Fibroblast of villous mesenchyme (primary cell): ENCODE data around the gene PDE4D. TPM values are rescaled to one million over a fixed set of nuclear protein-coding genes. Genes with fewer than 3 reads are reported as not detected.

ENCODE experiments used
- DNase-seq: peaks from one replicate; pipeline ENCODE4 v3.0.0-alpha.2; 2010; ENCODE audit warnings: low read depth
- H3K4me3 ChIP-seq: 2 replicates; pipeline ENCODE4 v1.5.1; 2011; ENCODE audit warnings: low read depth, mild to moderate bottlenecking, low read length
- CTCF ChIP-seq: IDR thresholded peaks from 2 replicates; pipeline ENCODE4 v1.5.1; 2012; ENCODE audit warnings: low read depth, mild to moderate bottlenecking, low read length; ENCODE audit not compliant: insufficient read depth
- total RNA-seq: library from RNA; depleted of rRNA; stranded (reverse); fragments of >200 nt; gene quantifications from 2 replicates; pipeline ENCODE4 v1.2.3, GENCODE V29; 2012

PDE4D gene
- total RNA-seq, 1 donor, result 6.0 TPM

GRCh38 chr5:59249160-59249559, 644.4 kb downstream of the PDE4D start:
- TF ChIP-seq CTCF, result no peak
- DNase-seq, result no peak

GRCh38 chr5:59246882-59247281, 646.6 kb downstream of the PDE4D start:
- no peak for DNase-seq
- no peak overlapping the region for H3K4me3 ChIP-seq
- no peak for TF ChIP-seq CTCF

More at GRCh38 chr5:59249160-59249559, 644.4 kb downstream of the PDE4D start:
- H3K4me3 ChIP-seq, result no peak overlapping the region

DNA sequence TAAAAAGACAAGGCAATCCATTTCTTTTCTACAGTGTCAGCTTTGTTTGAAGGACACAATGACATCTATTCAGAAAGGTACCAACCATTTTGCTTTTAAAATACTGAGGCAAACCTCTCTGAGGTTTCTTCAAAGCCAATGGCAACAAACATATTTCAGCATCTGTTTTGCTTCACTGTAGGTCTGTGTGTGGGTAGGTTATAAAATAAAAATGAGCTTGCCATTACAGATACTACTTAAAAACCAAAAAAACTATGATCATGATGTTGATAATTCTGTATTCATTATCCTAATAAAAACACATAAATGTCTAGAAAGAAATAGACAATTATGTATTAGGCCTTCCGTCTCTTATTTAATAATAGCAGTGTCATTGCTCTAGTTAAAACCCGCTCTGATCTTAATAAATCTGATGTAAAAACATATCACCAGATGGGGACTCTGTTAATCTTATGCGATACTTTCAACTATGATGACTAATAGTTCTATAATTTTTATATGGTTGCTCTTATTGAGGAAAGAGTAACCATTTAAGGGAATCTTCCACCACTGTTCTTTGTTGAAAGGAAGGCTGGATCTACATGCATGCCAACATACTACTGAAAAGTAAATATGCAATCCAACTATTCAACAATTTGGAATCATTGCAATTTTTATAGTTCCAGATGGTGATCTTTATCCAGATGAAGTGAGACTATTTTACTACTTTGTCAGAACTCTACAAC, 647.2 kb downstream of the PDE4D start:
- H3K4me3 ChIP-seq, result no peak overlapping the region
- DNase-seq, result peak; percentile 78
- TF ChIP-seq CTCF, result no peak

- peak; percentile 52 for DNase-seq
- no peak for TF ChIP-seq CTCF
- H3K4me3 ChIP-seq, result no peak overlapping the region
Observed at GRCh38 chr5:59245198-59245597, 648.3 kb downstream of the PDE4D start.

GRCh38 chr5:59241552-59241951, 652.0 kb downstream of the PDE4D start:
- H3K4me3 ChIP-seq, result no peak overlapping the region
- no peak for DNase-seq
- no peak for TF ChIP-seq CTCF

DNA sequence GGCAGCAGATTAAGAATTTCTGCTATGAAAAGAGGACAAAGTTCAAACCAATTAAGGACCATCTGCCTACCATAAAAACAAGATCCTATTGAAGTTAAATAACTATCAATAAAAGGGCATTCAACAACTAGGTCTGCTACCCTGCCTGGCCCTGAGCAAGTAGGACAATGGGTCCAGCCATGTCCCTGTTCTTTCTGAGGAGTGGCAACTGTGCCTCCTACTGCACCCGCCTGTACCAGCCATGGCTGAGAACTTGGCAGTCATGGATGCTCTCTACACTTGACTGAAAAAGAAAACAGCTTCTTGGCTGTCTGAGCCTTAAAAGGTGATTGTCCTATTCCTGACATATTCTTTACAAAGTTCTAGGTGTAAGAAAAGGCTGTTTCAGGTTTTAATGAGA, 652.4 kb downstream of the PDE4D start:
- no peak for DNase-seq
- no peak for TF ChIP-seq CTCF
- no peak overlapping the region for H3K4me3 ChIP-seq
